MM.1S (cell line): ENCODE results near the gene ZNF785.

Experiments used
- DNase-seq: peaks from one replicate; pipeline ENCODE4 v3.0.0-alpha.2; 2015
- H2AFZ ChIP-seq: fragments of 300-600 bp; sonication (generic); 2 replicates; pipeline ENCODE4 v1.6.0; 2016; ENCODE audit warnings: antibody characterized with exemption, low read length
- H3F3A ChIP-seq: fragments of 300-600 bp; sonication (generic); 2 replicates; pipeline ENCODE4 v1.6.1; 2016; ENCODE audit warnings: mild to moderate bottlenecking, antibody characterized with exemption, low read length, moderate library complexity, mixed read lengths; ENCODE audit not compliant: insufficient read depth
- H3K27ac ChIP-seq: fragments of 300-600 bp; sonication (generic); 2 replicates; pipeline ENCODE4 v1.5.1; 2016; ENCODE audit warnings: mild to moderate bottlenecking, low read length
- H3K27me3 ChIP-seq: fragments of 300-600 bp; sonication (generic); replicated peaks from 2 replicates; pipeline ENCODE4 v1.6.0; 2016; ENCODE audit warnings: low read length; ENCODE audit not compliant: insufficient read depth
- H3K36me3 ChIP-seq: fragments of 300-600 bp; sonication (generic); replicated peaks from 2 replicates; pipeline ENCODE4 v1.6.1; 2016; ENCODE audit warnings: mild to moderate bottlenecking, low read length, mixed read lengths; ENCODE audit not compliant: insufficient read depth
- H3K4me1 ChIP-seq: fragments of 300-600 bp; sonication (generic); 2 replicates; pipeline ENCODE4 v1.6.1; 2016; ENCODE audit warnings: low read length, mixed read lengths
- H3K4me2 ChIP-seq: fragments of 300-600 bp; sonication (generic); 2 replicates; pipeline ENCODE4 v1.6.0; 2016; ENCODE audit warnings: low read depth, low read length
- H3K4me3 ChIP-seq: fragments of 300-600 bp; sonication (generic); 2 replicates; pipeline ENCODE4 v1.5.1; 2016; ENCODE audit warnings: low read length, mixed read lengths
- H3K79me2 ChIP-seq: fragments of 300-600 bp; sonication (generic); 2 replicates; pipeline ENCODE4 v1.6.1; 2016; ENCODE audit warnings: mixed run types, low read length, mixed read lengths
- H3K9ac ChIP-seq: fragments of 300-600 bp; sonication (generic); 2 replicates; pipeline ENCODE4 v1.6.1; 2016; ENCODE audit warnings: low read length, mixed read lengths
- H3K9me2 ChIP-seq: fragments of 300-600 bp; sonication (generic); replicated peaks from 2 replicates; pipeline ENCODE4 v1.6.1; 2016; ENCODE audit warnings: mild to moderate bottlenecking, low read length, mixed read lengths; ENCODE audit not compliant: insufficient read depth
- H3K9me3 ChIP-seq: fragments of 300-600 bp; sonication (generic); replicated peaks from 2 replicates; pipeline ENCODE4 v1.6.1; 2016; ENCODE audit warnings: mild to moderate bottlenecking, low read length, mixed read lengths; ENCODE audit not compliant: insufficient read depth
- H4K20me1 ChIP-seq: fragments of 300-600 bp; sonication (generic); 2 replicates; pipeline ENCODE4 v1.6.1; 2016; ENCODE audit warnings: mild to moderate bottlenecking, low read length, moderate library complexity, mixed read lengths; ENCODE audit not compliant: insufficient read depth
- CTCF ChIP-seq: fragments of 300-600 bp; sonication (generic); IDR thresholded peaks from 2 replicates; pipeline ENCODE4 v1.5.1; 2016; ENCODE audit warnings: antibody characterized with exemption, low read length, mixed read lengths
- EZH2 ChIP-seq: fragments of 300-600 bp; sonication (generic); optimal IDR thresholded peaks from 2 replicates; pipeline ENCODE3; 2017; ENCODE audit warnings: low read depth, mild to moderate bottlenecking, antibody characterized with exemption, low read length, mixed read lengths
- EZH2phosphoT487 ChIP-seq: fragments of 300-600 bp; sonication (generic); IDR thresholded peaks from 2 replicates; pipeline ENCODE4 v1.6.1; 2018; ENCODE audit warnings: antibody characterized with exemption, low read length

Gene ZNF785

DNA sequence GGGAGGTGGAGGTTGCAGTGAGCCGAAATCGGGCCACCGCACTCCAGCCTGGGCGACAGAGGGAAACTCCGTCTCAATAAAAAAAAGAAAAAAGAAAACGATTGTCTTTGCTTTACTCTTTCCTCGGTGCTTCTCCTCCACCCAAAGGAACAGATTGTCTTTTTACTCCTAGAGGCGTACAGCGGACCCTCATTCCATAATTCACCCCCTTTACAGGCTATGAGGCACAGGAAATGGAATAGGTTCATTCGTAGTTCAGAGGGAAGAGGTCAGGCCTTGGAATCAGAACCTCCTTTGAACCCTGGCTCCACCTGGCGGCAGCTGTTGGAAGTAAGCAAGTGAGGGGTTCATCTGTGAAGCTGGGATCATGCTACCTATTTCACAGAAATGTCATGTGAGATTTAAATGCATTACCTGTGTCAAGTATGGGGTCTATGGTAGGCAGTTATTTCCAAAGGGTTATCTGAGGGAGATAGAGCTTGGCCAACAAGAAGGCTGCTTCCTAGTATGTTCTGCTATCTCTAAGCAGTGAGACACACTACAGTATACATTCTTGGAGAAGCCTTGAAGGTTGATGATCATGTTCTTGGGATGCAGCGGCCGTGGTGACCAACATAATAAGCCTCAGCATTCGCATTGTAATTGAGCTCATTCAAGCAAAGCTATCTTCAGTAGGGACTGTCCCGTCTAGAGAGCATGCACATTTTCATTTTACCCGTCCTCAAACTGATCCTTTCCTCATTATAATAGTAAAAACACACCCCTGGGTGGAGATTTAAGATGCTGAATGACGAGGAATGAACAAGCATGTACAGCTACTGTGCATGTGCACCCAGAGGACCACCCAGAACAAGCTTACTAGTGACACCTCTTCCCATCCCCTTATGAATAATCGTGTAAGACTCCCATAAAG is 43.4 kb upstream of the ZNF785 start:
- TF ChIP-seq CTCF (peak; percentile 92), EZH2phosphoT487 (no peak)

DNA sequence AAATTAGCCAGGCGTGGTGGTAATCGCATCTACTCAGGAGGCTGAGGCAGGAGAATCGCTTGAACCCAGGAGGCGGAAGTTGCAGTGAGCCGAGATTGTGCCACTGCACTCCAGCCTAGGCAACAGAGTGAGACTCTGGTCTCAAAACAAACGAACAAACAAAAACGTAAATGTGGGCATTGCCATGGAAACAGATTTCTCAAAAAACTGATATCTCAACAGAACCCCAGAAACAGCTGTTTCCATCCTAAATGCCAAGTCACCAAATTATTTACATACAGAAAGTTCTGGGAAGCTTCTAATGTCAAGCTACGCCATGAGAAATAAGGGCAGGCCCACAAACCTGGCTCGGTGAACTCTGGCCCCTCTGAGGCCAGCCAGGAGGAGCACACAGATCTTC is 40.7 kb upstream of the ZNF785 start:
- no peaks in the 10 kb centered on the region for H3K36me3 ChIP-seq
- H3F3A ChIP-seq = no peaks in the 10 kb centered on the region
- no peaks in the 10 kb centered on the region for H3K9me2 ChIP-seq
- DNase-seq = no peak
- TF ChIP-seq EZH2phosphoT487 (no peak), CTCF (no peak)
- no peaks in the 10 kb centered on the region for H3K4me1 ChIP-seq
- H3K4me2 ChIP-seq = no peak overlapping the region
- no peaks in the 10 kb centered on the region for H3K9me3 ChIP-seq
- no peak overlapping the region for H3K27ac ChIP-seq
- H3K27me3 ChIP-seq = no peaks in the 10 kb centered on the region
- no peak overlapping the region for H2AFZ ChIP-seq
- H3K79me2 ChIP-seq = no peaks in the 10 kb centered on the region
- H4K20me1 ChIP-seq = no peaks in the 10 kb centered on the region
- no peak overlapping the region for H3K9ac ChIP-seq
- no peak overlapping the region for H3K4me3 ChIP-seq

More for the DNA sequence above, 43.4 kb upstream of the ZNF785 start:
- H3K36me3 ChIP-seq = no peaks in the 10 kb centered on the region
- H3K9ac ChIP-seq = no peak overlapping the region
- H3F3A ChIP-seq = peaks cover 5% of the 10 kb centered on the region; the same call in 1 of the 2 replicates
- H3K27me3 ChIP-seq = no peaks in the 10 kb centered on the region
- H3K4me1 ChIP-seq = no peaks in the 10 kb centered on the region
- no peaks in the 10 kb centered on the region for H3K9me3 ChIP-seq
- H4K20me1 ChIP-seq = no peaks in the 10 kb centered on the region
- no peaks in the 10 kb centered on the region for H3K79me2 ChIP-seq
- no peak overlapping the region for H3K27ac ChIP-seq
- H3K4me2 ChIP-seq = peak overlapping the region; percentile 67
- H2AFZ ChIP-seq = peak overlapping the region; percentile 69
- peak; percentile 80 for DNase-seq
- H3K9me2 ChIP-seq = no peaks in the 10 kb centered on the region
- peak overlapping the region; percentile 45 for H3K4me3 ChIP-seq

- TF ChIP-seq EZH2 (no peak), EZH2phosphoT487 (no peak), CTCF (no peak)
These were observed 38.2 kb upstream of the ZNF785 start for GRCh38 chr16:30623536-30624283.

More at GRCh38 chr16:30623536-30624283, 38.2 kb upstream of the ZNF785 start:
- Histone ChIP-seq H3F3A (no peaks in the 10 kb centered on the region), H3K4me2 (no peak overlapping the region), H3K36me3 (no peaks in the 10 kb centered on the region), H3K9me3 (no peaks in the 10 kb centered on the region), H2AFZ (no peak overlapping the region), H3K79me2 (no peaks in the 10 kb centered on the region), H3K4me1 (no peaks in the 10 kb centered on the region), H3K9me2 (no peaks in the 10 kb centered on the region), H4K20me1 (no peaks in the 10 kb centered on the region), H3K4me3 (no peak overlapping the region), H3K27ac (no peak overlapping the region), H3K9ac (no peak overlapping the region), H3K27me3 (no peaks in the 10 kb centered on the region)
- no peak for DNase-seq
